ENCODE data around the gene CEBPE. TPM values are rescaled to one million over a fixed set of nuclear protein-coding genes. Genes with fewer than 3 reads are reported as not detected.

The CEBPE gene
- total RNA-seq, 1 experiment from 2014 or later, result not detected

DNA sequence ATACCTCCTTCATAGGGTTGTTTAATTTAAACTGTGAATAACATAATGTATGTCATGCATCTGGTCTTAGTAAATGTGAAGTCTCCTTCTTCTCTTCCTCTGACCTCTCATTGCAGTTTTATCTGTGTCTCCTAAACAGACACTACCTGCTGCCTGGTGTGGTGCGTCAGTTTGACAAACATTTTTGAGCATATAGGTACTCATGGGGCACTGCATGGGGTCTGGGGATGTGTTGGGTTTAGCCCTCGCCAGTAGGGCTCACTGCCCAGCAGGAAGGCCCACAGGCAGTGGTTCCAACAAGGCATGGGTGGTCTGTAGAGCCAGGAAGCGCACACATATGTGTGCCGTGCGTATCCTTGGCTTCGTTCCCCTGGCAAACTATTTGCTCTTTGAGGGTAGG, 3.0 kb upstream of the CEBPE start (continued):
- no peak for TF ChIP-seq RAD21 (IDR thresholded peaks at IDR 0.05; ENCODE audit: low read depth)
- TF ChIP-seq POLR2AphosphoS5 (IDR thresholded peaks at IDR 0.05; ENCODE audit: low read depth, low read length), result no peak
- TF ChIP-seq POLR2A (IDR thresholded peaks at IDR 0.05; ENCODE audit: borderline replicate concordance, extremely low read depth, insufficient read depth, insufficient read length), result no peak
- TF ChIP-seq EGR1 (IDR thresholded peaks at IDR 0.05; ENCODE audit: low read depth), result no peak
- TF ChIP-seq, protein P1, sequence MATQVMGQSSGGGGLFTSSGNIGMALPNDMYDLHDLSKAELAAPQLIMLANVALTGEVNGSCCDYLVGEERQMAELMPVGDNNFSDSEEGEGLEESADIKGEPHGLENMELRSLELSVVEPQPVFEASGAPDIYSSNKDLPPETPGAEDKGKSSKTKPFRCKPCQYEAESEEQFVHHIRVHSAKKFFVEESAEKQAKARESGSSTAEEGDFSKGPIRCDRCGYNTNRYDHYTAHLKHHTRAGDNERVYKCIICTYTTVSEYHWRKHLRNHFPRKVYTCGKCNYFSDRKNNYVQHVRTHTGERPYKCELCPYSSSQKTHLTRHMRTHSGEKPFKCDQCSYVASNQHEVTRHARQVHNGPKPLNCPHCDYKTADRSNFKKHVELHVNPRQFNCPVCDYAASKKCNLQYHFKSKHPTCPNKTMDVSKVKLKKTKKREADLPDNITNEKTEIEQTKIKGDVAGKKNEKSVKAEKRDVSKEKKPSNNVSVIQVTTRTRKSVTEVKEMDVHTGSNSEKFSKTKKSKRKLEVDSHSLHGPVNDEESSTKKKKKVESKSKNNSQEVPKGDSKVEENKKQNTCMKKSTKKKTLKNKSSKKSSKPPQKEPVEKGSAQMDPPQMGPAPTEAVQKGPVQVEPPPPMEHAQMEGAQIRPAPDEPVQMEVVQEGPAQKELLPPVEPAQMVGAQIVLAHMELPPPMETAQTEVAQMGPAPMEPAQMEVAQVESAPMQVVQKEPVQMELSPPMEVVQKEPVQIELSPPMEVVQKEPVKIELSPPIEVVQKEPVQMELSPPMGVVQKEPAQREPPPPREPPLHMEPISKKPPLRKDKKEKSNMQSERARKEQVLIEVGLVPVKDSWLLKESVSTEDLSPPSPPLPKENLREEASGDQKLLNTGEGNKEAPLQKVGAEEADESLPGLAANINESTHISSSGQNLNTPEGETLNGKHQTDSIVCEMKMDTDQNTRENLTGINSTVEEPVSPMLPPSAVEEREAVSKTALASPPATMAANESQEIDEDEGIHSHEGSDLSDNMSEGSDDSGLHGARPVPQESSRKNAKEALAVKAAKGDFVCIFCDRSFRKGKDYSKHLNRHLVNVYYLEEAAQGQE (IDR thresholded peaks at IDR 0.05; ENCODE audit: low read depth), result no peak
- TF ChIP-seq SP1 (IDR thresholded peaks at IDR 0.05; ENCODE audit: low read depth), result no peak
- no peak for TF ChIP-seq ZFX (IDR thresholded peaks at IDR 0.05)

DNA sequence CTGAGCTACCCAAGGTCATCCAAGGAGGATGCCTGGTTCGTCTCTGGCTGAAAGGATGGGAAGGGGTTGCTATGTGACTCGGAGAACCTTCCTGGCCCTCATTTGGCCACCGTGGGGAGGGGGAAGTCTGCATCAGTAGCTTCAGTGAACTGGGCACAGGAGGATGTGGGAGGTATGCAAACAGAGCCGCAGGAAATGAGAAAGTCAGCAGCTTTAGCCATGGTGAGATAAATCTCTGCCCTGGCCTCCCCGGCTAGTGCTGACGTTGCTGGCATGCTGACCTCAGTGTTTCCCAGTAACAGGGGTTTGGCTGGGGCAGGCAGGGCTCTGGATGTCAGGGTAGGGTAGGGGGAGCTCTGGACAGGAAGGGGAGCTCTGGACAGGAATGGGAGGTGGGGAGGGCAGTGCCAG, 2.3 kb upstream of the CEBPE start:
- Histone ChIP-seq H3K36me3 (ENCODE audit: control insufficient read depth in 1 of 2, insufficient read depth in 2 of 2, low read length in 2 of 2) (no peaks in the 10 kb centered on the region), H3K4me3 (replicated peaks in 1 of 2; ENCODE audit: low read depth in 1 of 2, low read length in 2 of 2) (no peak overlapping the region), H3K79me2 (ENCODE audit: insufficient read depth, low read length) (no peaks in the 10 kb centered on the region), H4K20me1 (ENCODE audit: insufficient read depth) (no peaks in the 10 kb centered on the region), H3K9ac (ENCODE audit: low read length) (no peak overlapping the region), H3K4me2 (ENCODE audit: low read length) (no peak overlapping the region), H3K9me3 (ENCODE audit: control insufficient read depth in 1 of 2, insufficient read depth in 1 of 2, low read depth in 1 of 2, low read length in 2 of 2) (no peaks in the 10 kb centered on the region), H3K27me3 (ENCODE audit: insufficient read depth, low read length) (no peaks in the 10 kb centered on the region), H3K4me1 (ENCODE audit: control insufficient read depth in 1 of 2, insufficient read depth in 2 of 2, low read length in 2 of 2) (no peaks in the 10 kb centered on the region), H2AFZ (ENCODE audit: low read depth, low read length, poor library complexity, severe bottlenecking) (no peak overlapping the region), H3K27ac (ENCODE audit: low read depth, low read length) (no peak overlapping the region), H3K9me2 (ENCODE audit: insufficient read depth) (no peaks in the 10 kb centered on the region)
- ATAC-seq, result no peak
- no TSS peak for BruUV-seq (replicated peaks)
- TF ChIP-seq ZNF274 (IDR thresholded peaks at IDR 0.05; ENCODE audit: low read depth, low read length) (no peak), SRF (IDR thresholded peaks at IDR 0.05; ENCODE audit: low read depth) (no peak), POLR2A (IDR thresholded peaks at IDR 0.05; ENCODE audit: borderline replicate concordance, extremely low read depth, insufficient read depth, insufficient read length) (no peak), POLR2AphosphoS5 (IDR thresholded peaks at IDR 0.05; ENCODE audit: low read depth, low read length) (no peak), CEBPB (IDR thresholded peaks at IDR 0.05; ENCODE audit: low read depth) (no peak), RAD21 (IDR thresholded peaks at IDR 0.05; ENCODE audit: low read depth) (no peak), ZFX (IDR thresholded peaks at IDR 0.05) (no peak), TCF7L2 (IDR thresholded peaks at IDR 0.05; ENCODE audit: borderline replicate concordance, extremely low read depth, insufficient read depth, insufficient read length) (no peak), SIN3A (IDR thresholded peaks at IDR 0.05; ENCODE audit: low read depth) (no peak)
- TF ChIP-seq, protein P2, sequence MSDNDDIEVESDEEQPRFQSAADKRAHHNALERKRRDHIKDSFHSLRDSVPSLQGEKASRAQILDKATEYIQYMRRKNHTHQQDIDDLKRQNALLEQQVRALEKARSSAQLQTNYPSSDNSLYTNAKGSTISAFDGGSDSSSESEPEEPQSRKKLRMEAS (IDR thresholded peaks at IDR 0.05), result no peak
- TF ChIP-seq, protein P1 (IDR thresholded peaks at IDR 0.05; ENCODE audit: low read depth), result no peak
- DNase-seq (ENCODE audit: low read depth, low spot score), result no peak
- ChIA-PET CTCF (interaction anchor here (1.0 to 4.3 kb wide), 25 partner anchors 9 to 259 kb away, joined by 3 to 162 read pairs (median 8); partner anchors contain the start of genes ACIN1, C14orf119, CDH24 and PABPN1), POLR2A (interaction anchor here (1.0 to 1.6 kb wide), 3 partner anchors 27 to 69 kb away, joined by 3 to 5 read pairs (median 4); partner anchors contain the start of genes ACIN1 and C14orf119), RAD21 (ENCODE audit: low non-redundant PET in 1 of 2, low total read pairs in 2 of 2, uncharacterized antibody in 2 of 2, unreplicated experiment in 2 of 2) (interaction anchor here (1.0 to 2.4 kb wide), 6 partner anchors 44 to 134 kb away, joined by 3 to 24 read pairs (median 4); no protein-coding TSS in a partner anchor)
- intact Hi-C loops (cut with micrococcal nuclease), result loop anchor here (2.0 to 5.0 kb wide), 2 partner anchors 177 to 261 kb away; no protein-coding TSS in a partner anchor
